CD4-positive, alpha-beta T cell (primary cell): ENCODE results near the gene FAM107B. TPM values are rescaled to one million over a fixed set of nuclear protein-coding genes. Genes with fewer than 3 reads are reported as not detected.

Experiments used
- ATAC-seq: fragments of 200-7000 bp; cut with Tn5 transposase; one replicate; pipeline ENCODE4 v1.10.0; 2022; ENCODE audit warnings: mild to moderate bottlenecking; ENCODE audit not compliant: poor library complexity
- CTCF ChIA-PET: fragments of 350-600 bp; sonication (Branson Sonifier 250); formaldehyde crosslinking; loops from one replicate; lab custom pipeline; 2021; ENCODE audit warnings: antibody characterized with exemption, inconsistent platforms; lab: Charles Lee
- POLR2A ChIA-PET: fragments of 350-600 bp; sonication (Branson Sonifier 250); formaldehyde crosslinking; loops from one replicate; lab custom pipeline; 2021; ENCODE audit warnings: antibody characterized with exemption, inconsistent platforms; lab: Charles Lee
- DNase-seq, 14 experiments: peaks; one replicate each; pipeline ENCODE4 v3.0.0-alpha.2; 2013 to 2020; ENCODE audit warnings: mixed read lengths in 2 of 14
- H3K27ac ChIP-seq, 2 donors: one replicate each; pipeline versions ENCODE4 v1.5.1 to v1.7.0; 2013; ENCODE audit warnings: low read length in 2 of 2, low read depth in 1 of 2, mild to moderate bottlenecking in 1 of 2
- H3K27me3 ChIP-seq, 2 experiments: 1 replicate in 1 of 2; 2 replicates in 1 of 2; pipeline versions ENCODE4 v1.6.1 to v1.7.0; 2013; ENCODE audit warnings: low read length in 2 of 2, control low read depth in 1 of 2, mild to moderate bottlenecking in 1 of 2, moderate library complexity in 1 of 2; ENCODE audit not compliant: insufficient read depth in 2 of 2, control insufficient read depth in 1 of 2
- H3K36me3 ChIP-seq: one replicate; pipeline ENCODE4 v1.6.1; 2013; ENCODE audit warnings: low read length, control low read depth; ENCODE audit not compliant: insufficient read depth
- H3K4me1 ChIP-seq: one replicate; pipeline ENCODE4 v1.6.1; 2013; ENCODE audit warnings: low read length, control low read depth; ENCODE audit not compliant: insufficient read depth
- H3K4me3 ChIP-seq: one replicate; pipeline ENCODE4 v1.5.1; 2013; ENCODE audit warnings: mild to moderate bottlenecking, low read length, moderate library complexity
- H3K9me3 ChIP-seq, 2 experiments: 1 replicate in 1 of 2; 2 replicates in 1 of 2; pipeline versions ENCODE4 v1.6.1 to v1.7.0; 2013; ENCODE audit warnings: low read length in 2 of 2, mild to moderate bottlenecking in 2 of 2, control low read depth in 1 of 2, moderate library complexity in 1 of 2; ENCODE audit not compliant: control insufficient read depth in 1 of 2, insufficient read depth in 1 of 2
- H3K27ac Mint-ChIP-seq: one replicate; pipeline ENCODE4 v1.8.0; 2020; ENCODE audit warnings: mixed read lengths
- H3K27me3 Mint-ChIP-seq: one replicate; pipeline ENCODE4 v1.8.0; 2021; ENCODE audit warnings: mixed read lengths
- H3K36me3 Mint-ChIP-seq: one replicate; pipeline ENCODE4 v1.8.0; 2021; ENCODE audit warnings: low read depth, mixed read lengths
- H3K4me1 Mint-ChIP-seq: one replicate; pipeline ENCODE4 v1.8.0; 2021; ENCODE audit warnings: low read depth, mixed read lengths
- H3K4me3 Mint-ChIP-seq: one replicate; pipeline ENCODE4 v1.8.0; 2020; ENCODE audit warnings: mild to moderate bottlenecking, mixed read lengths
- H3K9me3 Mint-ChIP-seq: one replicate; pipeline ENCODE4 v1.8.0; 2020; ENCODE audit warnings: mixed read lengths
- intact Hi-C, 2 experiments: fragments of 100-400 bp; cut with DNase I in 1 of 2; cut with micrococcal nuclease in 1 of 2; formaldehyde crosslinking; loops; one replicate each; pipeline versions ENCODE4 v1.15.1 to v1.9.0; 2023 to 2025; cut with DNase I, micrococcal nuclease
- total RNA-seq, 174 experiments: library from RNA in 2 of 174; stranded (reverse) in 2 of 174; gene quantifications; one replicate each; pipeline ENCODE4 v1.2.3 and lab custom pipeline; 2021 to 2026
- TF ChIP-seq, protein P1 (sequence below): fragments of 200-600 bp; IDR thresholded peaks from one replicate; pipeline ENCODE4 v1.8.0; 2022; ENCODE audit warnings: antibody characterized with exemption, mild to moderate bottlenecking

FAM107B gene
- total RNA-seq, 2 experiments from 2014 or later, result 261 to 262 TPM

GRCh38 chr10:14693891-14694290 is 80.8 kb downstream of the FAM107B start:
- Histone ChIP-seq H3K27me3 (no peaks in the 10 kb centered on the region), H3K27ac (no peak overlapping the region), H3K4me3 (no peak overlapping the region), H3K4me1 (no peaks in the 10 kb centered on the region), H3K36me3 (no peaks in the 10 kb centered on the region), H3K9me3 (no peaks in the 10 kb centered on the region)
- peaks cover 4% of the 10 kb centered on the region for H3K4me1 Mint-ChIP-seq
- H3K4me3 Mint-ChIP-seq, result no peak overlapping the region
- no peaks in the 10 kb centered on the region for H3K27me3 Mint-ChIP-seq
- ChIA-PET POLR2A (no interaction called here), CTCF (no interaction called here)
- intact Hi-C loops, result no loop called here
- TF ChIP-seq, protein P1, sequence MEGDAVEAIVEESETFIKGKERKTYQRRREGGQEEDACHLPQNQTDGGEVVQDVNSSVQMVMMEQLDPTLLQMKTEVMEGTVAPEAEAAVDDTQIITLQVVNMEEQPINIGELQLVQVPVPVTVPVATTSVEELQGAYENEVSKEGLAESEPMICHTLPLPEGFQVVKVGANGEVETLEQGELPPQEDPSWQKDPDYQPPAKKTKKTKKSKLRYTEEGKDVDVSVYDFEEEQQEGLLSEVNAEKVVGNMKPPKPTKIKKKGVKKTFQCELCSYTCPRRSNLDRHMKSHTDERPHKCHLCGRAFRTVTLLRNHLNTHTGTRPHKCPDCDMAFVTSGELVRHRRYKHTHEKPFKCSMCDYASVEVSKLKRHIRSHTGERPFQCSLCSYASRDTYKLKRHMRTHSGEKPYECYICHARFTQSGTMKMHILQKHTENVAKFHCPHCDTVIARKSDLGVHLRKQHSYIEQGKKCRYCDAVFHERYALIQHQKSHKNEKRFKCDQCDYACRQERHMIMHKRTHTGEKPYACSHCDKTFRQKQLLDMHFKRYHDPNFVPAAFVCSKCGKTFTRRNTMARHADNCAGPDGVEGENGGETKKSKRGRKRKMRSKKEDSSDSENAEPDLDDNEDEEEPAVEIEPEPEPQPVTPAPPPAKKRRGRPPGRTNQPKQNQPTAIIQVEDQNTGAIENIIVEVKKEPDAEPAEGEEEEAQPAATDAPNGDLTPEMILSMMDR, result no peak
- ATAC-seq (no peak), DNase-seq (no peak)
- H3K9me3 Mint-ChIP-seq, result no peaks in the 10 kb centered on the region
- H3K36me3 Mint-ChIP-seq, result no peaks in the 10 kb centered on the region
- no peak overlapping the region for H3K27ac Mint-ChIP-seq

GRCh38 chr10:14692344-14693076 is 82.2 kb downstream of the FAM107B start:
- Histone ChIP-seq H3K4me3 (no peak overlapping the region), H3K36me3 (no peaks in the 10 kb centered on the region), H3K27ac (no peak overlapping the region), H3K4me1 (no peaks in the 10 kb centered on the region), H3K27me3 (no peaks in the 10 kb centered on the region), H3K9me3 (no peaks in the 10 kb centered on the region)
- POLR2A ChIA-PET, result no interaction called here
- Mint-ChIP-seq H3K9me3 (no peaks in the 10 kb centered on the region), H3K4me3 (no peak overlapping the region), H3K36me3 (no peaks in the 10 kb centered on the region), H3K27ac (no peak overlapping the region), H3K4me1 (peaks cover 18% of the 10 kb centered on the region), H3K27me3 (no peaks in the 10 kb centered on the region)
- ATAC-seq, result no peak
- TF ChIP-seq, protein P1, result no peak
- CTCF ChIA-PET, result no interaction called here
- intact Hi-C loops, result no loop called here
- DNase-seq, result no peak

GRCh38 chr10:14691359-14691758 is 83.3 kb downstream of the FAM107B start:
- DNase-seq (no peak), ATAC-seq (no peak)
- POLR2A ChIA-PET, result no interaction called here
- Mint-ChIP-seq H3K9me3 (no peaks in the 10 kb centered on the region), H3K4me3 (no peak overlapping the region), H3K4me1 (peaks cover 19% of the 10 kb centered on the region), H3K27ac (no peak overlapping the region), H3K36me3 (no peaks in the 10 kb centered on the region), H3K27me3 (no peaks in the 10 kb centered on the region)
- CTCF ChIA-PET, result no interaction called here
- Histone ChIP-seq H3K4me1 (no peaks in the 10 kb centered on the region), H3K9me3 (no peaks in the 10 kb centered on the region), H3K27me3 (no peaks in the 10 kb centered on the region), H3K4me3 (no peak overlapping the region), H3K36me3 (no peaks in the 10 kb centered on the region), H3K27ac (no peak overlapping the region)
- TF ChIP-seq, protein P1, result no peak
- intact Hi-C loops, result no loop called here
